Measurements from ENCODE around the gene DRICH1. TPM values are rescaled to one million over a fixed set of nuclear protein-coding genes. Genes with fewer than 3 reads are reported as not detected.
A peak's percentile ranks its signal among the peaks of the same experiment; 100 is the strongest.
"Not testable (repeated sequence)": the region's sequence is repeated elsewhere in the genome, so short reads cannot be mapped to it uniquely, and the experiment has no call there.

Gene DRICH1
- polyA plus RNA-seq, 4 donors, result 0.59 to 7.1 (median 2.5) TPM

- DNase-seq (ENCODE audit: low read depth in 4 of 4, low spot score in 2 of 4), result not testable (repeated sequence)
Observed at GRCh38 chr22:23573106-23573505, 59.0 kb downstream of the DRICH1 start.

- no peak for DNase-seq (ENCODE audit: low read depth in 4 of 4, low spot score in 2 of 4)
Observed at GRCh38 chr22:23571486-23571885, 60.6 kb downstream of the DRICH1 start.

GRCh38 chr22:23570681-23571080 lies 61.4 kb downstream of the DRICH1 start:
- no peak for DNase-seq (ENCODE audit: low read depth in 4 of 4, low spot score in 2 of 4)

- DNase-seq (ENCODE audit: low read depth in 4 of 4, low spot score in 2 of 4), result no peak
Observed at GRCh38 chr22:23569716-23570115, 62.4 kb downstream of the DRICH1 start.

- no peak for DNase-seq (ENCODE audit: low read depth in 4 of 4, low spot score in 2 of 4)
Observed at GRCh38 chr22:23569291-23569690, 62.8 kb downstream of the DRICH1 start.

- no peak for DNase-seq (ENCODE audit: low read depth in 4 of 4, low spot score in 2 of 4)
Observed at GRCh38 chr22:23566705-23567475, 65.2 kb downstream of the DRICH1 start.

GRCh38 chr22:23565915-23566704 lies 66.0 kb downstream of the DRICH1 start:
- peak in 1 of 4 donors; percentile 49 for DNase-seq (ENCODE audit: low read depth in 4 of 4, low spot score in 2 of 4)

GRCh38 chr22:23565305-23565914 lies 66.7 kb downstream of the DRICH1 start:
- no peak for DNase-seq (ENCODE audit: low read depth in 4 of 4, low spot score in 2 of 4)

- no peak for DNase-seq (ENCODE audit: low read depth in 4 of 4, low spot score in 2 of 4)
Observed at GRCh38 chr22:23564276-23564675, 67.8 kb downstream of the DRICH1 start.

- DNase-seq (ENCODE audit: low read depth in 4 of 4, low spot score in 2 of 4), result no peak
Observed at GRCh38 chr22:23563111-23563510, 69.0 kb downstream of the DRICH1 start.

GRCh38 chr22:23562186-23562585 lies 69.9 kb downstream of the DRICH1 start:
- DNase-seq (ENCODE audit: low read depth in 4 of 4, low spot score in 2 of 4), result no peak

GRCh38 chr22:23561025-23561510 lies 71.1 kb downstream of the DRICH1 start:
- DNase-seq (ENCODE audit: low read depth in 4 of 4, low spot score in 2 of 4), result not testable (repeated sequence)

GRCh38 chr22:23560215-23560614 lies 71.9 kb downstream of the DRICH1 start:
- not testable (repeated sequence) for DNase-seq (ENCODE audit: low read depth in 4 of 4, low spot score in 2 of 4)

Other genes with a start within 250 kb of the DRICH1 start
- 1 to 10 TPM in 2 of 4 donors, under 1 TPM in 2; 0.51 to 1.5 (median 0.96) TPM for gene IGLL1, start 52.0 kb downstream of the DRICH1 start, polyA plus RNA-seq (ENCODE audit: insufficient read length in 4 of 4)
- 1 to 10 TPM; 2.0 to 5.3 (median 2.8) TPM for gene RGL4, start 58.7 kb upstream of the DRICH1 start, polyA plus RNA-seq (ENCODE audit: insufficient read length in 4 of 4)
- gene ZNF70, start 118.8 kb upstream of the DRICH1 start, polyA plus RNA-seq (ENCODE audit: insufficient read length in 4 of 4), result 1 to 10 TPM; 4.6 to 8.4 (median 6.3) TPM
- 1 to 10 TPM in 1 of 4 donors, under 1 TPM in 3; 0.51 to 1.1 (median 0.77) TPM for gene VPREB3, start 122.1 kb upstream of the DRICH1 start, polyA plus RNA-seq (ENCODE audit: insufficient read length in 4 of 4)
- 1 to 10 TPM; 2.8 to 3.9 (median 3.4) TPM for gene C22orf15, start 130.7 kb upstream of the DRICH1 start, polyA plus RNA-seq (ENCODE audit: insufficient read length in 4 of 4)
- gene CHCHD10, start 135.7 kb upstream of the DRICH1 start, polyA plus RNA-seq (ENCODE audit: insufficient read length in 4 of 4), result 100 to 1,000 TPM in 1 of 4 donors, 10 to 100 TPM in 3; 67.4 to 132 (median 86.9) TPM
- 10 to 100 TPM; 15.4 to 21.8 (median 19.6) TPM for gene MMP11, start 140.5 kb upstream of the DRICH1 start, polyA plus RNA-seq (ENCODE audit: insufficient read length in 4 of 4)
- 100 to 1,000 TPM; 159 to 210 (median 201) TPM for gene SMARCB1, start 154.6 kb upstream of the DRICH1 start, polyA plus RNA-seq (ENCODE audit: insufficient read length in 4 of 4)
- gene DERL3, start 206.7 kb upstream of the DRICH1 start, polyA plus RNA-seq (ENCODE audit: insufficient read length in 4 of 4), result 1 to 10 TPM; 2.4 to 7.2 (median 6.1) TPM
- gene SLC2A11, start 225.6 kb upstream of the DRICH1 start, polyA plus RNA-seq (ENCODE audit: insufficient read length in 4 of 4), result 10 to 100 TPM; 17.2 to 68.0 (median 39.1) TPM